GM23338 (cell line): Measurements from ENCODE around the gene PRKD1. TPM values are rescaled to one million over a fixed set of nuclear protein-coding genes. Genes with fewer than 3 reads are reported as not detected.

Experiments used
- ATAC-seq: fragments of 200-7000 bp; cut with Tn5 transposase; 3 replicates; pipeline ENCODE4 v1.9.1; 2020
- DNase-seq: peaks from one replicate; pipeline ENCODE4 v3.0.0-alpha.2; 2015; ENCODE audit warnings: low spot score
- H2AFZ ChIP-seq: fragments of 200-600 bp; sonication (generic); 2 replicates; pipeline ENCODE4 v1.8.0; 2016; ENCODE audit warnings: antibody characterized with exemption, mild to moderate bottlenecking, moderate library complexity
- H3F3A ChIP-seq: fragments of 200-600 bp; sonication (generic); replicated peaks from 2 replicates; pipeline ENCODE4 v1.8.0; 2017; ENCODE audit warnings: antibody characterized with exemption, mixed run types, low read depth
- H3K27ac ChIP-seq: fragments of 200-600 bp; sonication (generic); 2 replicates; pipeline ENCODE4 v1.6.1; 2016; ENCODE audit warnings: low read depth
- H3K27me3 ChIP-seq: fragments of 200-600 bp; sonication (generic); 2 replicates; pipeline ENCODE4 v1.8.0; 2016; ENCODE audit warnings: mild to moderate bottlenecking, mixed run types, moderate library complexity; ENCODE audit not compliant: insufficient read depth
- H3K36me3 ChIP-seq: fragments of 200-600 bp; sonication (generic); 2 replicates; pipeline ENCODE4 v1.8.0; 2016; ENCODE audit warnings: mild to moderate bottlenecking; ENCODE audit not compliant: insufficient read depth
- H3K4me1 ChIP-seq: fragments of 200-600 bp; sonication (generic); 2 replicates; pipeline ENCODE4 v1.8.0; 2016; ENCODE audit warnings: mild to moderate bottlenecking, moderate library complexity; ENCODE audit not compliant: insufficient read depth
- H3K4me2 ChIP-seq: fragments of 200-600 bp; sonication (generic); 2 replicates; pipeline ENCODE4 v1.7.1; 2017; ENCODE audit warnings: mixed run types
- H3K4me3 ChIP-seq: fragments of 200-600 bp; sonication (generic); 2 replicates; pipeline ENCODE4 v1.6.1; 2016; ENCODE audit warnings: mixed run types
- H3K79me2 ChIP-seq: fragments of 200-600 bp; sonication (generic); replicated peaks from 2 replicates; pipeline ENCODE4 v1.8.0; 2017; ENCODE audit warnings: mild to moderate bottlenecking; ENCODE audit not compliant: insufficient read depth
- H3K9me2 ChIP-seq: fragments of 200-600 bp; sonication (generic); 2 replicates; pipeline ENCODE4 v1.8.0; 2017; ENCODE audit not compliant: insufficient read depth
- H4K20me1 ChIP-seq: fragments of 200-600 bp; sonication (generic); replicated peaks from 2 replicates; pipeline ENCODE4 v1.8.0; 2017; ENCODE audit warnings: mild to moderate bottlenecking; ENCODE audit not compliant: insufficient read depth
- H3K27ac Mint-ChIP-seq: 2 replicates; pipeline ENCODE4 v1.8.0; 2020; ENCODE audit warnings: inconsistent platforms, mild to moderate bottlenecking, moderate library complexity, mixed read lengths
- H3K27me3 Mint-ChIP-seq: 3 replicates; pipeline ENCODE4 v1.8.0; 2022; ENCODE audit warnings: low read depth, mild to moderate bottlenecking, moderate library complexity, mixed read lengths, inconsistent platforms; ENCODE audit not compliant: insufficient read depth, poor library complexity
- H3K36me3 Mint-ChIP-seq: 3 replicates; pipeline ENCODE4 v1.8.0; 2021; ENCODE audit warnings: low read depth, mild to moderate bottlenecking, inconsistent platforms, moderate library complexity, mixed read lengths
- H3K4me1 Mint-ChIP-seq: 3 replicates; pipeline ENCODE4 v1.8.0; 2020; ENCODE audit warnings: mild to moderate bottlenecking, inconsistent platforms, mixed read lengths
- H3K4me3 Mint-ChIP-seq: 3 replicates; pipeline ENCODE4 v1.8.0; 2021; ENCODE audit warnings: moderate library complexity, mild to moderate bottlenecking, inconsistent platforms, mixed read lengths
- H3K9me3 Mint-ChIP-seq: 3 replicates; pipeline ENCODE4 v1.8.0; 2020; ENCODE audit warnings: moderate library complexity, mild to moderate bottlenecking, inconsistent platforms, mixed read lengths
- CREB1 ChIP-seq: fragments of 250-450 bp; sonication (Bioruptor Pico); IDR thresholded peaks from 2 replicates; pipeline ENCODE4 v1.5.0; 2020; ENCODE audit warnings: low read depth, mild to moderate bottlenecking, moderate library complexity
- EZH2 ChIP-seq: fragments of 200-600 bp; sonication (generic); IDR thresholded peaks from one replicate; pipeline ENCODE4 v1.8.0; 2017; ENCODE audit warnings: antibody characterized with exemption, mild to moderate bottlenecking, low read depth; ENCODE audit not compliant: unreplicated experiment
- EZH2phosphoT487 ChIP-seq: fragments of 200-600 bp; sonication (generic); IDR thresholded peaks from one replicate; pipeline ENCODE4 v1.8.1; 2018; ENCODE audit warnings: antibody characterized with exemption; ENCODE audit not compliant: unreplicated experiment
- JUNB ChIP-seq: IDR thresholded peaks from one replicate; pipeline ENCODE4 v1.6.1; 2016; ENCODE audit warnings: antibody characterized with exemption; ENCODE audit not compliant: unreplicated experiment
- NANOG ChIP-seq: IDR thresholded peaks from 2 replicates; pipeline ENCODE4 v1.6.1; 2016; ENCODE audit warnings: antibody characterized with exemption, borderline replicate concordance
- POLR2AphosphoS5 ChIP-seq: IDR thresholded peaks from 2 replicates; pipeline ENCODE4 v1.6.1; 2016; ENCODE audit warnings: antibody characterized with exemption, low read depth
- ZNF114 ChIP-seq: fragments of 250-450 bp; sonication (Bioruptor Pico); IDR thresholded peaks from 2 replicates; pipeline ENCODE4 v1.5.0; 2020; ENCODE audit warnings: mild to moderate bottlenecking, moderate library complexity
- ZNF331 ChIP-seq: fragments of 250-450 bp; sonication (Bioruptor Pico); IDR thresholded peaks from 2 replicates; pipeline ENCODE4 v1.5.0; 2020; ENCODE audit warnings: low read depth, mild to moderate bottlenecking, moderate library complexity
- polyA plus RNA-seq: library from polyadenylated mRNA; unstranded; fragments of >200 nt; fragmentation: Nextera tagmentation; extraction: Ambion mirVana; gene quantifications from 2 replicates; pipeline ENCODE4 v1.2.1, GENCODE V29; 2016
- total RNA-seq: library from RNA; depleted of rRNA; stranded (reverse); fragments of >200 nt; shearing (Covaris generic); gene quantifications from 2 replicates; pipeline ENCODE4 v1.2.3, GENCODE V29; 2014
- TF ChIP-seq, protein P1 (sequence below): fragments of 250-450 bp; sonication (Bioruptor Pico); IDR thresholded peaks from 2 replicates; pipeline ENCODE4 v1.5.0; 2020; ENCODE audit warnings: mild to moderate bottlenecking, moderate library complexity
- TF ChIP-seq, protein P2 (sequence below), 2 experiments: fragments of 200-600 bp in 1 of 2; sonication (generic) in 1 of 2; conservative IDR thresholded peaks; 2 replicates each; pipeline versions ENCODE4 v1.5.1 to v1.6.1; 2016 to 2017; ENCODE audit warnings: antibody characterized with exemption in 2 of 2, low read depth in 2 of 2, mild to moderate bottlenecking in 2 of 2, moderate library complexity in 1 of 2
- TF ChIP-seq, protein P3 (sequence below): IDR thresholded peaks from 2 replicates; pipeline ENCODE4 v1.6.1; 2016; ENCODE audit warnings: antibody characterized with exemption

The PRKD1 gene
- total and polyA plus RNA-seq, 2 experiments from 2014 or later: 3.1 to 9.7 TPM

DNA sequence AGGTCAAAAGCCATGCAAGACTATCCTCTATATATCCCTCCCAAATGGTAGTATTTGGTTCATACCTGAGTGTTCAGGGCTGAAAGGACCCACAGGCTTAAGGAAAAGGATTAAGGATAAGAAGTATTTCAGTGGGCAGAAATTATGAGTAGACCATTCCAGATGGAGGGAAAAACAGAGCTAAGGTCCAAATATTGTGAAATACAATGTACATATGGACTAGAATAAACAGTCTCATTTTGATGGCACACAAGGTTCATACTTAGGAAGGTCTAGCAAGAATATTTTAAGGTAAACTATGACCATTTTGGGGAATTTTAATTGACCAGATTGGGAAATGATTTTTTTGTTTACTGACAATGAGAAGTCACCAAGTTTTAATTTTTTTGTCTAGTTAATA is 124.6 kb downstream of the PRKD1 start (continued):
- no peak for TF ChIP-seq EZH2phosphoT487

DNA sequence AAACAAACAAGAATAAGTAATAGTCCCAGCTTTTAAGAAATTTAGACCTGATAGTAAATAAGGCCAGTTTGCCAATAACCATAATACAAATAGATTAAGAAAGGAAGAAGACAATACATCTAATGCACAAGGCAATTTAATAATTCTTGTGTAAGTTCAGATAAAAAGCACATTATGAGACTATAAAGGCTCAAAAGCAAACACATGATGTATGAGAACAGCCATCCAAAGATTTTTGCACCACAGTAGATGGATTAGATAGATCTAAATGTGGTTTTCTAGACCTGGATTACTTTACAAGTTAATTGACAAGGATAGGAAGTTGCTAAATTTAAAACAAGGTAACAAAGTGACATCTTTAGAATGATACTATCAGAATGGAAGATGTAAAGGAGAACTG is 125.4 kb downstream of the PRKD1 start:
- Histone ChIP-seq H3K4me1 (peaks cover 62% of the 10 kb centered on the region), H3K9me2 (no peaks in the 10 kb centered on the region), H3K4me3 (no peak overlapping the region), H2AFZ (no peak overlapping the region), H4K20me1 (no peaks in the 10 kb centered on the region), H3F3A (no peaks in the 10 kb centered on the region), H3K4me2 (no peak overlapping the region), H3K36me3 (no peaks in the 10 kb centered on the region), H3K79me2 (no peaks in the 10 kb centered on the region), H3K27ac (no peak overlapping the region), H3K27me3 (no peaks in the 10 kb centered on the region)
- DNase-seq (no peak), ATAC-seq (no peak)
- no peaks in the 10 kb centered on the region for H3K36me3 Mint-ChIP-seq
- H3K4me3 Mint-ChIP-seq: no peak overlapping the region
- TF ChIP-seq ZNF114 (CRISPR knock-in tag) (no peak), JUNB (no peak), POLR2AphosphoS5 (no peak), CREB1 (CRISPR knock-in tag) (no peak), ZNF331 (CRISPR knock-in tag) (no peak), EZH2 (no peak), NANOG (no peak)
- TF ChIP-seq, protein P1, sequence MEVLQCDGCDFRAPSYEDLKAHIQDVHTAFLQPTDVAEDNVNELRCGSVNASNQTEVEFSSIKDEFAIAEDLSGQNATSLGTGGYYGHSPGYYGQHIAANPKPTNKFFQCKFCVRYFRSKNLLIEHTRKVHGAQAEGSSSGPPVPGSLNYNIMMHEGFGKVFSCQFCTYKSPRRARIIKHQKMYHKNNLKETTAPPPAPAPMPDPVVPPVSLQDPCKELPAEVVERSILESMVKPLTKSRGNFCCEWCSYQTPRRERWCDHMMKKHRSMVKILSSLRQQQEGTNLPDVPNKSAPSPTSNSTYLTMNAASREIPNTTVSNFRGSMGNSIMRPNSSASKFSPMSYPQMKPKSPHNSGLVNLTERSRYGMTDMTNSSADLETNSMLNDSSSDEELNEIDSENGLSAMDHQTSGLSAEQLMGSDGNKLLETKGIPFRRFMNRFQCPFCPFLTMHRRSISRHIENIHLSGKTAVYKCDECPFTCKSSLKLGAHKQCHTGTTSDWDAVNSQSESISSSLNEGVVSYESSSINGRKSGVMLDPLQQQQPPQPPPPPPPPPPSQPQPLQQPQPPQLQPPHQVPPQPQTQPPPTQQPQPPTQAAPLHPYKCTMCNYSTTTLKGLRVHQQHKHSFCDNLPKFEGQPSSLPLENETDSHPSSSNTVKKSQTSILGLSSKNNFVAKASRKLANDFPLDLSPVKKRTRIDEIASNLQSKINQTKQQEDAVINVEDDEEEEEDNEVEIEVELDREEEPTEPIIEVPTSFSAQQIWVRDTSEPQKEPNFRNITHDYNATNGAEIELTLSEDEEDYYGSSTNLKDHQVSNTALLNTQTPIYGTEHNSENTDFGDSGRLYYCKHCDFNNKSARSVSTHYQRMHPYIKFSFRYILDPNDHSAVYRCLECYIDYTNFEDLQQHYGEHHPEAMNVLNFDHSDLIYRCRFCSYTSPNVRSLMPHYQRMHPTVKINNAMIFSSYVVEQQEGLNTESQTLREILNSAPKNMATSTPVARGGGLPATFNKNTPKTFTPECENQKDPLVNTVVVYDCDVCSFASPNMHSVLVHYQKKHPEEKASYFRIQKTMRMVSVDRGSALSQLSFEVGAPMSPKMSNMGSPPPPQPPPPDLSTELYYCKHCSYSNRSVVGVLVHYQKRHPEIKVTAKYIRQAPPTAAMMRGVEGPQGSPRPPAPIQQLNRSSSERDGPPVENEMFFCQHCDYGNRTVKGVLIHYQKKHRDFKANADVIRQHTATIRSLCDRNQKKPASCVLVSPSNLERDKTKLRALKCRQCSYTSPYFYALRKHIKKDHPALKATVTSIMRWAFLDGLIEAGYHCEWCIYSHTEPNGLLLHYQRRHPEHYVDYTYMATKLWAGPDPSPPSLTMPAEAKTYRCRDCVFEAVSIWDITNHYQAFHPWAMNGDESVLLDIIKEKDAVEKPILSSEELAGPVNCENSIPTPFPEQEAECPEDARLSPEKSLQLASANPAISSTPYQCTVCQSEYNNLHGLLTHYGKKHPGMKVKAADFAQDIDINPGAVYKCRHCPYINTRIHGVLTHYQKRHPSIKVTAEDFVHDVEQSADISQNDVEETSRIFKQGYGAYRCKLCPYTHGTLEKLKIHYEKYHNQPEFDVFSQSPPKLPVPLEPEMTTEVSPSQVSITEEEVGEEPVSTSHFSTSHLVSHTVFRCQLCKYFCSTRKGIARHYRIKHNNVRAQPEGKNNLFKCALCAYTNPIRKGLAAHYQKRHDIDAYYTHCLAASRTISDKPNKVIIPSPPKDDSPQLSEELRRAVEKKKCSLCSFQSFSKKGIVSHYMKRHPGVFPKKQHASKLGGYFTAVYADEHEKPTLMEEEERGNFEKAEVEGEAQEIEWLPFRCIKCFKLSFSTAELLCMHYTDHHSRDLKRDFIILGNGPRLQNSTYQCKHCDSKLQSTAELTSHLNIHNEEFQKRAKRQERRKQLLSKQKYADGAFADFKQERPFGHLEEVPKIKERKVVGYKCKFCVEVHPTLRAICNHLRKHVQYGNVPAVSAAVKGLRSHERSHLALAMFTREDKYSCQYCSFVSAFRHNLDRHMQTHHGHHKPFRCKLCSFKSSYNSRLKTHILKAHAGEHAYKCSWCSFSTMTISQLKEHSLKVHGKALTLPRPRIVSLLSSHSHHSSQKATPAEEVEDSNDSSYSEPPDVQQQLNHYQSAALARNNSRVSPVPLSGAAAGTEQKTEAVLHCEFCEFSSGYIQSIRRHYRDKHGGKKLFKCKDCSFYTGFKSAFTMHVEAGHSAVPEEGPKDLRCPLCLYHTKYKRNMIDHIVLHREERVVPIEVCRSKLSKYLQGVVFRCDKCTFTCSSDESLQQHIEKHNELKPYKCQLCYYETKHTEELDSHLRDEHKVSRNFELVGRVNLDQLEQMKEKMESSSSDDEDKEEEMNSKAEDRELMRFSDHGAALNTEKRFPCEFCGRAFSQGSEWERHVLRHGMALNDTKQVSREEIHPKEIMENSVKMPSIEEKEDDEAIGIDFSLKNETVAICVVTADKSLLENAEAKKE (CRISPR knock-in tag): no peak
- TF ChIP-seq, protein P2, sequence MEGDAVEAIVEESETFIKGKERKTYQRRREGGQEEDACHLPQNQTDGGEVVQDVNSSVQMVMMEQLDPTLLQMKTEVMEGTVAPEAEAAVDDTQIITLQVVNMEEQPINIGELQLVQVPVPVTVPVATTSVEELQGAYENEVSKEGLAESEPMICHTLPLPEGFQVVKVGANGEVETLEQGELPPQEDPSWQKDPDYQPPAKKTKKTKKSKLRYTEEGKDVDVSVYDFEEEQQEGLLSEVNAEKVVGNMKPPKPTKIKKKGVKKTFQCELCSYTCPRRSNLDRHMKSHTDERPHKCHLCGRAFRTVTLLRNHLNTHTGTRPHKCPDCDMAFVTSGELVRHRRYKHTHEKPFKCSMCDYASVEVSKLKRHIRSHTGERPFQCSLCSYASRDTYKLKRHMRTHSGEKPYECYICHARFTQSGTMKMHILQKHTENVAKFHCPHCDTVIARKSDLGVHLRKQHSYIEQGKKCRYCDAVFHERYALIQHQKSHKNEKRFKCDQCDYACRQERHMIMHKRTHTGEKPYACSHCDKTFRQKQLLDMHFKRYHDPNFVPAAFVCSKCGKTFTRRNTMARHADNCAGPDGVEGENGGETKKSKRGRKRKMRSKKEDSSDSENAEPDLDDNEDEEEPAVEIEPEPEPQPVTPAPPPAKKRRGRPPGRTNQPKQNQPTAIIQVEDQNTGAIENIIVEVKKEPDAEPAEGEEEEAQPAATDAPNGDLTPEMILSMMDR (conservative IDR thresholded peaks at IDR 0.05; ENCODE audit: low read depth in 2 of 2): no peak
- TF ChIP-seq, protein P3, sequence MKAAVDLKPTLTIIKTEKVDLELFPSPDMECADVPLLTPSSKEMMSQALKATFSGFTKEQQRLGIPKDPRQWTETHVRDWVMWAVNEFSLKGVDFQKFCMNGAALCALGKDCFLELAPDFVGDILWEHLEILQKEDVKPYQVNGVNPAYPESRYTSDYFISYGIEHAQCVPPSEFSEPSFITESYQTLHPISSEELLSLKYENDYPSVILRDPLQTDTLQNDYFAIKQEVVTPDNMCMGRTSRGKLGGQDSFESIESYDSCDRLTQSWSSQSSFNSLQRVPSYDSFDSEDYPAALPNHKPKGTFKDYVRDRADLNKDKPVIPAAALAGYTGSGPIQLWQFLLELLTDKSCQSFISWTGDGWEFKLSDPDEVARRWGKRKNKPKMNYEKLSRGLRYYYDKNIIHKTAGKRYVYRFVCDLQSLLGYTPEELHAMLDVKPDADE: no peak
- H3K9me3 Mint-ChIP-seq: no peaks in the 10 kb centered on the region
- H3K27me3 Mint-ChIP-seq: no peaks in the 10 kb centered on the region
- H3K4me1 Mint-ChIP-seq: peaks cover 43% of the 10 kb centered on the region
- H3K27ac Mint-ChIP-seq: no peak overlapping the region
